Esophagus squamous epithelium (tissue), 4 donors: ENCODE measurements around the gene SLC25A4.

Experiments used
- CTCF ChIP-seq, 6 experiments: fragments of 450-650 bp in 4 of 6; fragments of 200-600 bp in 2 of 6; sonication (generic) in 2 of 6; IDR thresholded peaks; one replicate each; pipeline ENCODE4 v1.5.1; 2016 to 2019; ENCODE audit warnings: antibody characterized with exemption in 6 of 6, mild to moderate bottlenecking in 4 of 6, moderate library complexity in 4 of 6
- POLR2A ChIP-seq, 4 donors: fragments of 450-650 bp; IDR thresholded peaks; one replicate each; pipeline ENCODE4 v1.6.1; 2017; ENCODE audit warnings: antibody characterized with exemption in 4 of 4, mild to moderate bottlenecking in 4 of 4, moderate library complexity in 3 of 4

GRCh38 chr4:185118876-185119275, 24.2 kb upstream of the SLC25A4 start:
- TF ChIP-seq CTCF (IDR thresholded peaks at IDR 0.05) (no peak), POLR2A (IDR thresholded peaks at IDR 0.05) (no peak)
